ENCODE measurements around the gene SFI1.

The SFI1 gene

GRCh38 chr22:31652911-31653684 lies 156.8 kb downstream of the SFI1 start:
- no peak overlapping the region for H3K4me3 ChIP-seq (ENCODE audit: low read length)
- no peak for TF ChIP-seq ZNF274 (IDR thresholded peaks at IDR 0.05; ENCODE audit: low read depth, low read length)

GRCh38 chr22:31653944-31654343 lies 157.6 kb downstream of the SFI1 start:
- H3K4me3 ChIP-seq (ENCODE audit: low read length), result no peak overlapping the region
- TF ChIP-seq ZNF274 (IDR thresholded peaks at IDR 0.05; ENCODE audit: low read depth, low read length), result no peak

- H3K4me3 ChIP-seq (ENCODE audit: low read length), result no peak overlapping the region
Measured at GRCh38 chr22:31654408-31654807, 158.1 kb downstream of the SFI1 start.

GRCh38 chr22:31659246-31659645 lies 162.9 kb downstream of the SFI1 start:
- TF ChIP-seq ZNF274 (IDR thresholded peaks at IDR 0.05; ENCODE audit: low read depth, low read length), result no peak
- H3K4me3 ChIP-seq (ENCODE audit: low read length), result no peak overlapping the region

More at GRCh38 chr22:31654408-31654807, 158.1 kb downstream of the SFI1 start:
- no peak for TF ChIP-seq ZNF274 (IDR thresholded peaks at IDR 0.05; ENCODE audit: low read depth, low read length)

GRCh38 chr22:31660860-31661341 lies 164.6 kb downstream of the SFI1 start:
- peak overlapping the region; percentile 82 for H3K4me3 ChIP-seq (ENCODE audit: low read length)

GRCh38 chr22:31661851-31662667 lies 165.7 kb downstream of the SFI1 start, which contains the start of gene PISD:
TSS of gene PISD (minus strand) at chr22:31662215. CDS start at chr22:31662208, 7 bp downstream.
- H3K4me3 ChIP-seq (ENCODE audit: low read length), result peak within 1 kb of the TSS; percentile 82
- no peak for TF ChIP-seq ZNF274 (IDR thresholded peaks at IDR 0.05; ENCODE audit: low read depth, low read length)

GRCh38 chr22:31662668-31663037 lies 166.3 kb downstream of the SFI1 start:
- H3K4me3 ChIP-seq (ENCODE audit: low read length), result peak overlapping the region; percentile 82
- TF ChIP-seq ZNF274 (IDR thresholded peaks at IDR 0.05; ENCODE audit: low read depth, low read length), result no peak
